GM21515 (cell line): ENCODE data around the gene DDX5.
"Not testable (repeated sequence)": the region's sequence is repeated elsewhere in the genome, so short reads cannot be mapped to it uniquely, and the experiment has no call there.

Source experiments
- ATAC-seq: cut with Tn5 transposase; IDR thresholded peaks from one replicate; pipeline ENCODE4 v1.9.1; 2021; ENCODE audit not compliant: unreplicated experiment

Gene DDX5

DNA sequence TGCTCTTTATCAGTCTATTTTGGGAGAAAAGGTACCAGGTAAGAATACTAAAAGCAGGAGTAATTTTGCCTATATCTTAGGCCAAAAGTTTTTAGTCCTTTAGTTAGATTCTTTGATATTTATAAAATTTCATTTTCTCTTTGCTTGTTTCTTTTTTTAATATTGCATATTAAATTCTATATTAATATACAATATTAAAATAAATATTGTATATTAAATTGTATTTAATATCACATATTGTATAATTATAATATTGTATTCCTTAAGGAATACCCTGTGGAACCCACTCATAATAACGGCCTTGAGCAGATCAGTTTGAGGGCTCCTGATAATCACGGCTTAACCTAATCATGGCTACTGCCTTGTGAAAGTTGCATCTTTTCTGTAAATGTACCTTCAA is 2.6 kb upstream of the DDX5 start:
- no peak for ATAC-seq

DNA sequence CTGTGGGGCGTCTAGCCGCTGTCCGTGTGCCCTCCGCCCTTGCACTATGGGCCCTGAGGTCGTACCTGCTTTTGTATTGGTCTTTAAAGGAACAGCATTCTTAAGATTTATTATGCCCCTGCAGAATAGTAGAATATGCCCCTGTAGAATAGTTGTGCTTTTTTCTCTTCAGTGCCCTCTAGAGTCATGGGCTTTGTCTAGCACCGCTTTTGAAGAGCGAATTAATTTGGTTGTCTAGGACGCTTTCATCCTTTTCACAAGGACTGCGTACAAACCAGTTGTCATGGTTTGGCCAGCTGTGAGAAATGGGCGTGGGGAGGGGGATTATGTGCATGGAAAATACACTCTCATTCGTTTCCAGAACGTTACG is 1.3 kb upstream of the DDX5 start:
- ATAC-seq: peak; percentile 8

DNA sequence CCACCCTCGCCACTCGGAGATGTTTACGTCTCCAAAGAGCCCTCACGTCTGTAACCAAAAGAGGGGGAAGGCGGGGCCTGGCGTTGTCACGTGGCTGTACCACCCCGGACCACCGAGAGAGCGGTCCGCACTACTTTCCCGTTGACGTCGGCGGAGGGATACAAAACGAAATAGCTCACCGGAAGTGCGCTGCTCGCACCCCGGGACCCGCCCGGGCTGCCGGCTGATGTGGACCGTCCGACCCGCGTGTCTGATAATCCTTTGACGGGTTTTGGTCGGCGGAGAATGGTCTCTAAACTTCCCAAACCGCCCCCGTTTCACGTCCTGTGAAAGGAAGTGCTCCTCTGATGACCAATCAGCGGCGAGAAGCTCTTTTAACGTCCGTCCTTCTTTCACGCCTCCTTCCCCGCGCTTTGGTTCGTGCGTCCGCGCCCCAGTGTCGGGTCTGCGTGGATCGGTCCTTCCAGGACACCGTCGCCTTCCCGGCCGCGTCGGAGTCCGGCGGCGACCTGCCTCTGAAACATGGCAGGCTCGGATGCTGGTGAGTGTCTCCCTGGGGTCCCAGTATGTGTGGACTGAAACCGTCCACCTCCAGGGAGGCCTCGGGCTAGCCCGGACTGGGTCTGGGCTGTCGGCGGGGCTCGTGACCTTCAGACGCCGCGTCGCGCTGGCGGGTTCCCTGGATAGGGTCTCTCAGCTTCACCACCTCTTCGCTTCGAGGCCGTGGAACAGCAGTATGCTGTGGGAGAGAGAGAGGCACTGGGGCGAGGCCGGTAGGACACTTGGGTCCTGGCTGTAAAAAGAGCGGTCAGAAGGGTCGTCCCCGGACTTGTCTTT is 705 bp upstream of the DDX5 start, which contains the start of gene CEP95:
Gene CEP95, plus strand, starts transcription at position 402 of the 837 bp plus-strand sequence. Its CDS starts 121 bp downstream, at position 523.
- peak; percentile 55 for ATAC-seq

DNA sequence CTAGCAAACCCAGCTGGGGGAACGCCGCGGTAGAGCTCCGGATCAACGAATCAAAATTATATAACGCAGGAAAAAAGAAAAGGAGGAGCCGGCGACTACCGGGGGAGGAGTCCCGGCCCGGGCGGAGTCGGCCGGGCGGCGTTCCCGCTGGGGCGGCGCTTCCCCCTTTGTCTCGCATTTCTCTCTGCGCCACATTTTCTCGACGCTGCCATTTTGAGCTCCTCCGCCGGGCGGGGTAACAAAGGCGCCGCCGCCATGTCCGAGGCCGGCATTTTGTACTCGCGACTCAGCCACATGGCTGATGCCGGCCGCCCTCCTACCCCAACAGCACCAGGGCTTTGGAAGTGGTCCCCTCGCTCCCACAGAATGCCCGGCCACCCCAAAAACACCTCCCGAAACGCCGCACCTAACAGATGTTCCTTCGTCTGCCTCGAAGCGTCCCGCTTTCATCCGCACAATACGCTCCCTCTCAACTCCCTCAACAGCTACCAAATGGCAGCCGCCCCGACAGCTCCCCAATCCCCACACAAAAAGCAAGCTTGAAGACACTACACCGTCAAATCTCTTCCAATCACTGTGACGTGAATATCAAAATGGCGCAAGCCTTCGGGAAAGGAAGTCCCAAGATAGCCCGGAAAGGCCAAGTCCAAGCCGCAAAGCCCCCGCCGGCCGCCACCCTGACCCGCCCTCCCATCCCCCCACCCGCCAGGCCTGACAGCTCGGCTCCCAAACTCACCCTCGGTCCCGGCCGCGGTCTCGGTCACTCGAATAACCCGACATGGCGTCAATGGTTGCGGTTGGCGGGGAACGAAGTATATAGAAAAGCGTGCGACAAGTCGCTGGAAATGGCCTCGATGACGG is 519 bp downstream of the DDX5 start:
- ATAC-seq: peak; percentile 26

- ATAC-seq: no peak
Measured at GRCh38 chr17:64504769-64505339, 1.2 kb downstream of the DDX5 start.

GRCh38 chr17:64503821-64504768 is 2.0 kb downstream of the DDX5 start:
- ATAC-seq: no peak

DNA sequence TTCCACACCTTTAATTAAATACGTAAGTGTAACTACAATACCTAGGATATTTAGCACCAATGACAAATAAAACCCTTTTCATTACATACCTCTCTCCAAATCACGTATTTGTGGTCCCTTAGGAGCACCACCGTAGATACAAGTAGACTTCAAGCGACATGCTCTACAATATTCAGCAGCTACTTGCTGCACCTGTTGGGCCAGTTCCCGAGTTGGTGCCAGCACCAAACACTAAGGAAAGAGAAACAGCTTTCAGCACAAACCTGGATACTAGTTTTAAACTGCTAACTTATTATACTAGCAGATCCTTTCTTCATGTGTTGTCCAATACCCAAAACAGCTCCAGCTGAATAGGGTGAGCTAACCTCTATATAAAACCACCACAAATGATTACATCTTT is 2.7 kb downstream of the DDX5 start:
- no peak for ATAC-seq

- ATAC-seq: no peak
Measured at GRCh38 chr17:64502809-64503208, 3.3 kb downstream of the DDX5 start.

DNA sequence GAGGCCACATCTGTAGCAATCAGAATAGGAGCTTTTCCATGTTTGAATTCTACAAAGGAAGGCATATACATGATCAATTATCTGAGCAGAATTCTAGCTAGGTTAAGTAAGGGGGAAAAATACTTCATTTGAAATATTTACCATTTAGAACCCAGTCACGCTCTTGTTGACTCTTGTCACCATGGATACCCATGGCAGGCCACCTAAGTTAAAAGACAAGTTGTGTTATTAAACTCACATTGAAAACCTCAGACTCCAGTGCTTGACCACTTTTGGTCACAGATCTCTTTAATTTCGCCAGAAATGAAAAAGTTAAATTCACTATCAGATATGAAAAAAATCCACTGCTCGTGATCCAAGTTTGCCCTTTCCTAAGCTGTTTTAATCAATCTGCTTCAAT is 4.1 kb downstream of the DDX5 start:
- ATAC-seq: no peak

DNA sequence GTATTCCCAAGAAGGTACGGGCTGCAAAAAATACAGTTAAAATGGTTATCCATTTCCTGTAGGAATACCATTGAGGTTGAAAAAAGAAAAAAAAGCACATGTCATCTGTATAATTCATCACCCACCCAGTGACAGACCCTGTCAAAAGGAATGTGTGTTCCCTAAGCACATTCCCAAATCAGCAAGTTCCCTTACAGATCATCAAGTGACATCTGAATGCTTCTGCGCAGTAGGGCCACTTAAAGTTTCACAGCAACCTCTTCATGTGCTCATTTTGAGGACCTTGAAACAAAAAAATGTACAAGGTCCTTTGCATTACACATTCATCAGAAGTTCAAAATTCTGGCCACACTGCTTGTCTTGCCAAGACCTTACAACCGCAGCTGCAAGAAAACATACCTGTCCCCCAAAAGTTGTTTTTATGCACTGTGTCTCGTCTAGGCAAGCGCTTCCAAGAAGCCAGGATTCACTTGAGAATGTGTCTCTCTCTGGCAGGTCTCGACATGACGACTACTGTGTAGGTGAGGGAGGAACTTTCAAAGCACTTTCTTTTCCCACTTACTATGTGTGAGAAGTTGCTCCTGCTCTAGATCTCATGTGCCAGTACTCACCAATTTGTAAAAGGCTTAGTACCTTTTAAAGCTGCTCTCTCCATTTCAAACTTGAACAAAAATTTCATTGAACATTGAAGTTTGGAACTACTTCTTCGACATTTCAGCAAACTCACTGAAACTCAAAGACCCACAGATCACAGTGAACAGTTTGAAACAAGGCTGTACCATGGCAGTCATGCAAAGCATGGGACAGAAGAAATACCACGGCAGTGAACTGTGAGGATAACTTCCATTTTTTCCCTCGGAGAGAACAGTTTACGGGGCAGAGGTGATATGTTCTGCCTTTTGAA is 5.0 kb downstream of the DDX5 start:
- ATAC-seq: no peak

- ATAC-seq: no peak
Measured at GRCh38 chr17:64500487-64500859, 5.6 kb downstream of the DDX5 start.

DNA sequence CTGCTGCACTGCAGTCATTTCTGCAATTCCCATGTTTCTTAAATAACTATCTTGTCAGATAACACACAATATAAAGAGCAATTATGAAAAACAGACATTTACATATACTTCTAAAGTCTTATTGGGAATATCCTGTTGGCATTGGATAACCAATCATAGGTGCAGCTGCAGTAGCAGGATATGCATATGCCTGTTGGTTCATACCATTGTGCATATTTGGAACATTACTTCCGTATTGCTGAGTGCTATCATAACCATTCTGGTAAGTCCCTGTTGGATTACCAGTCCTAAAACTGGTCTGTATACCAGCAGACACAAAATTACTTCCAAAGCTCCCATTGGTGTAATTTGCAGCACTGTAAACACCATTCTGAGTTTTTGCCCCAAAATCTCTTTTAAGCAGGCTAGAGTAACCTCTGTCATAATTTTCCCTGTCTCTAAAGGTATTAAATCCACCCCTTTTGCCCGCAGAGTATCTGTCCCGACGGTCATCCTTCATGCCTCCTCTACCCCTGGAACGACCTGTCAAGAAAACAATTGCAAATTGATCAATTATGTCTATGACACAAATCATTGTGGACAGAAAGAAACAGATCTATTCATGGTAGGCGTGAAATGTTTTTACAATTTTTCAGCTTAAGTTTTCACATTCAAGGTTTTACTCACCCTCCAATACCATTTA is 6.1 kb downstream of the DDX5 start:
- no peak for ATAC-seq

GRCh38 chr17:64498308-64499203 is 7.5 kb downstream of the DDX5 start:
- ATAC-seq: no peak

- peak; percentile 10 for ATAC-seq
Measured at GRCh38 chr17:64497565-64498035, 8.5 kb downstream of the DDX5 start.

DNA sequence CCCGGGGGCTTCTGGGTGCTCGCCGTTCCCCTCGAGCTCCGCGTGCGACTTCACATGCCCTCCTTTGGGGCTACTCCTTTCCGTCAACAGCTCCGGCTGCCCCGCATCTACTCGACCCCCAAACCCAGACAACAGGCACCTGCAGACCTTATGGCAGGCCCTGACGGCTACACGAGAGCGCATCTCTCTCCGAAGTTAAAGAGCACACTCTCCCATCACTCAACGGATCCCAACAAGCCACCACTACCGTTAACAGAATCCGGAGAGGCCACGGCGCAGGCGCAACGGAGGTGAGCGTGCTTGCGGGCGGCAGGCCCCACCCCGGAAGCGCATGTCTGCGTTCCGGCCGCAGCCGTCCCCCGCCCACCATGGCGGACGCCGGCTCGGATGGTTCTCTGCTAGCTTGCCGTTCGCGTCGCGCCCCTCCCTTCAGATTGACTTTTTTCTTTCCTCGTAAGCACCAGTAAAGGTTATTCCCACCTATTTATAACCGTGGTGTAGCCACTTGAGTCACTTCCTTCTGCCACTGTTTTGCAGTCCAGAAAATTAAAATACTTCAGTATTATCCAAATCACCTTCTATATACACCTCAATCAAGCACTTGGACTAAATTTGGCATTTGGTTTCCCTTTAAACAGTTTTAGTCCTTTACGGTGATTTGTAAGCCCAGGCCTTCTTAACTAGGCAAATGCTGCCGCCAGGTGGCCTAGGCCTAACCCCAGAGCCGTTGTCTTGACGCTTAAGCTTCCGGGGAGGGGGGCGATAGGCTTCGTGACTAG is 9.1 kb downstream of the DDX5 start, which contains the start of gene POLG2:
Gene POLG2, minus strand, starts transcription at position 269 of the 779 bp plus-strand sequence. Its CDS starts 86 bp downstream, at position 183.
- peak; percentile 75 for ATAC-seq

- ATAC-seq: no peak
Measured at GRCh38 chr17:64496348-64496785, 9.7 kb downstream of the DDX5 start.

DNA sequence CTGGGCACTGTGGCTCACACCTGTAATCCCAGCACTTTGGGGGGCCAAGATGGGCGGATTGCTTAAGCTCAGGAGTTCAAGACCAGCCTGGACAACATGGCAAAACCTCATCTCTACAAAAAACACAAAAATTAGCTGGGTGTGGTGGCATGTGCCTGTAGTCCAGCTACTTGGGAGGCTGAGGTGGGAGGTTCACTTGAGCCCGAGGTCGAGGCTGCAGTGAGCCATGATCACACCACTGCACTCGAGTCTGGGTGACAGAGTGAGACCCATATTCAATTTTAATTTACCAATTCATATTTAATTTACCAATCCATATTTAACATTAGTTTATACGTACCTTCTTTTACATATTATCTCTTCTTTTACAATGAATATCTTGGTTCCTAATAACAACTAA is 10.8 kb downstream of the DDX5 start:
- not testable (repeated sequence) for ATAC-seq
